Right hindlimb (tissue), 1 donor: ENCODE results near the gene GPSM3.
"Not testable (repeated sequence)": the region's sequence is repeated elsewhere in the genome, so short reads cannot be mapped to it uniquely, and the experiment has no call there.

Experiments
- DNase-seq: peaks from one replicate; pipeline ENCODE4 v3.0.0-alpha.2; 2018

GPSM3 gene

GRCh38 chr6:32148289-32149091 is 44.0 kb downstream of the GPSM3 start:
- DNase-seq = peak; percentile 81

GRCh38 chr6:32147401-32148132 is 44.9 kb downstream of the GPSM3 start:
- no peak for DNase-seq

- no peak for DNase-seq
These were observed 45.8 kb downstream of the GPSM3 start for GRCh38 chr6:32146687-32147086.

GRCh38 chr6:32146287-32146686 is 46.2 kb downstream of the GPSM3 start:
- DNase-seq = no peak

- DNase-seq = not testable (repeated sequence)
These were observed 48.2 kb downstream of the GPSM3 start for GRCh38 chr6:32144238-32144637.
